Activated T-helper 2 cell treated with anti-CD3 and anti-CD28 coated beads, Interferon-gamma antibody, Interleukin-2, Interleukin-4, amounts not matched to agents 10 μg/mL and 5 μg/mL and 100 μg/mL, durations not matched to agents 14 hours and 24 hours and 36 hours (primary cell): ENCODE data around the gene CAPN5. TPM values are rescaled to one million over a fixed set of nuclear protein-coding genes. Genes with fewer than 3 reads are reported as not detected.

ENCODE experiments used
- DNase-seq: peaks from one replicate; pipeline ENCODE4 v3.0.0; 2021; ENCODE audit warnings: low spot score
- H3K27ac Mint-ChIP-seq: one replicate; pipeline ENCODE4 v1.8.0; 2021; ENCODE audit warnings: mixed read lengths
- H3K27me3 Mint-ChIP-seq: one replicate; pipeline ENCODE4 v1.8.0; 2021; ENCODE audit warnings: low read depth, mixed read lengths
- H3K36me3 Mint-ChIP-seq: one replicate; pipeline ENCODE4 v1.8.0; 2021; ENCODE audit warnings: low read depth, mixed read lengths
- H3K4me1 Mint-ChIP-seq: one replicate; pipeline ENCODE4 v1.8.0; 2021; ENCODE audit warnings: low read depth, mixed read lengths
- H3K4me3 Mint-ChIP-seq: one replicate; pipeline ENCODE4 v1.8.0; 2021; ENCODE audit warnings: low read depth, mild to moderate bottlenecking, moderate library complexity, mixed read lengths
- H3K9me3 Mint-ChIP-seq: one replicate; pipeline ENCODE4 v1.8.0; 2021; ENCODE audit warnings: mixed read lengths
- intact Hi-C: fragments of 100-400 bp; cut with micrococcal nuclease; formaldehyde crosslinking; loops from one replicate; pipeline ENCODE4 v1.15.1; 2023
- total RNA-seq: library from RNA; stranded (reverse); gene quantifications from 2 replicates; pipeline ENCODE4 v1.2.3, GENCODE V29; 2022

CAPN5 gene
- total RNA-seq, 1 donor from 2014 or later: 0.55 TPM

DNA sequence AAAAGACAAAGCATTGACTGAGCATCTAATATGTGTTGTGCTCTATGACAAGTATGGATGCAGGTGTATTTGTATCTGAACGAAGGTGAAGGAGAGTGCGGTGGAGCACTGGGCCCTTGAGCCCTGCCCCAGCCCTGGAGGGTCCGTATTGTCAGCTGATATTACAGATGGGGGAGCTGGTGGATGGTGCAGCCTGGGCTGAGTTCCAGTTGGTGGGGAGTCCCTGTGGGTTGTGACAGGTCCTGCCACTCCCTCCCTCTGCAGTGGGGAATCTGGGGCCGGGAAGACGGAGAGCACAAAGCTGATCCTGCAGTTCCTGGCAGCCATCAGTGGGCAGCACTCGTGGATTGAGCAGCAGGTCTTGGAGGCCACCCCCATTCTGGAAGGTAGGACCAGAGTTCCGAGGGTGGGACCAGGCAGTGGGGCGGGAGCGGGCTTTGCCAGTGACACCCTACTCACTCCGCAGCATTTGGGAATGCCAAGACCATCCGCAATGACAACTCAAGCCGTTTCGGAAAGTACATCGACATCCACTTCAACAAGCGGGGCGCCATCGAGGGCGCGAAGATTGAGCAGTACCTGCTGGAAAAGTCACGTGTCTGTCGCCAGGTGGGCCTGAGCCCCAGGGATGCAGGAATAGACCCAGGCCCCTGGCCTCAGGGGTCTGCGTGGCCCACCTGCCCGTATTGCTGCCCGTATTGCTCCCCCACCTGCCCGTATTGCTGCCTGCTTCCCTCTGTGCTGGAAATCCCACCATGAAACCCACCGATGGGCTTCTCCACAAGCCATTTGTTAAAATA is 89.8 kb downstream of the CAPN5 start:
- H3K9me3 Mint-ChIP-seq: no peaks in the 10 kb centered on the region
- H3K27me3 Mint-ChIP-seq: peaks cover 5% of the 10 kb centered on the region
- no peaks in the 10 kb centered on the region for H3K36me3 Mint-ChIP-seq
- peaks cover 24% of the 10 kb centered on the region for H3K4me1 Mint-ChIP-seq
- DNase-seq: no peak
- intact Hi-C loops: no loop called here
- no peak overlapping the region for H3K27ac Mint-ChIP-seq
- no peak overlapping the region for H3K4me3 Mint-ChIP-seq

DNA sequence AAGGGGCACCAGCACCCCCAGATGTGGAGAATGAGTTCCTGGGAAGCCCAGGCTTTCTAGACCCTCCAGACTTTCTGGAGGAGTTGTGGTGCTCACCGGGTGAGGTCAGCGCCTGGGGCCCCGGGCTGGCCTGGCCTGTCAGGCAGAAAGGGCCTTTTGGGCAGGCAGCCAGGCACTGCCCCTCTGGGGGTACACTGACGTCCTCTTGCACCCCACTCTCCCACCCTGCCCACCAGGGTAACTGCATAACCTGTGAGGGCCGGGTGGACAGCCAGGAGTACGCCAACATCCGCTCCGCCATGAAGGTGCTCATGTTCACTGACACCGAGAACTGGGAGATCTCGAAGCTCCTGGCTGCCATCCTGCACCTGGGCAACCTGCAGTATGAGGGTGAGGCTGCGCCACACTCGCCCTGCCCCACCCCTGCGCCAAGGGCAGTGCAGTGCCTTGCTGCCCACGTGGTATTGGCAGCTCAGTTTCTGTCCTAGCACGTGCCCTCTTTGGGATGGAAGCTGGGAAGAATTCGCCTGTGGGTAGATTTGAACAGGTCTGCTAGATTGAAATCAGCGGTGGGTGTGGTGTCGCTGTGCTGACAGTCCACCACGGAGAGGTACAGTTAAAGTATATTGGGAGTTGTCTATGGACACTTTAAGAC is 91.4 kb downstream of the CAPN5 start:
- Mint-ChIP-seq H3K4me1 (peaks cover 9% of the 10 kb centered on the region), H3K9me3 (no peaks in the 10 kb centered on the region), H3K4me3 (no peak overlapping the region), H3K27ac (no peak overlapping the region), H3K27me3 (peaks cover 5% of the 10 kb centered on the region), H3K36me3 (no peaks in the 10 kb centered on the region)
- intact Hi-C loops: no loop called here
- DNase-seq: no peak

DNA sequence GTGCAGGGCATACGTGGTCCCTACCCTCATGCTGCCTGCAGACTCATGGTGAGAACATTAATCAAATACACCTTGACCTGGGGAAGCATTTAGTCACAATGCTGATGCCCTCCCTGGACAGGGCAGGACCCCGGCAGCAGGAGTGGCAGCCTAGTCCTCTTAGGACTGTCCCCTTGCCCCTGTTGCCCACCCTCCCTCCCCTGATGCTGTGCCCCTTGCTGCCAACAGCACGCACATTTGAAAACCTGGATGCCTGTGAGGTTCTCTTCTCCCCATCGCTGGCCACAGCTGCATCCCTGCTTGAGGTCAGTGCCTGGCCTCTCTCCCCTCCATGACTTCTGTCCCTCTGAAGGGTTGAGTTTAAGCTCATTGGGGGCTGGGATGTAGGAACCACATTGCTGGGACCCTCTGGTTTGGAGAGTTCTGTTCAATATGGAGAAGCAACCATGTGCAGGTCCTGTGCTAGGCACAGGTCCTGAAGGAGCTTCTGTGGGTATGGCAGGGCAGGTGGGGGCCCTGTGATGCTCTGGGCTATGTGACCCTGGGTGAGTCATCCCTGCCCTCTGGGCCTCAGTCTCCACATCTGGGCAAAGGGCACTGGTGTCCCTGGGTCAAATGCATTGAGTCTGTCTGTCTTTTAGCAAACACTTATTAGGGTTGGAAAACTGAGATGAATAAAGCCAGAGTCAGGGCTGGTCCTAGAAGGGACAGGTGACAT is 92.6 kb downstream of the CAPN5 start:
- peaks cover 5% of the 10 kb centered on the region for H3K27me3 Mint-ChIP-seq
- H3K36me3 Mint-ChIP-seq: no peaks in the 10 kb centered on the region
- no peaks in the 10 kb centered on the region for H3K9me3 Mint-ChIP-seq
- H3K27ac Mint-ChIP-seq: no peak overlapping the region
- peaks cover 4% of the 10 kb centered on the region for H3K4me1 Mint-ChIP-seq
- no peak for DNase-seq
- H3K4me3 Mint-ChIP-seq: no peak overlapping the region
- intact Hi-C loops: no loop called here

DNA sequence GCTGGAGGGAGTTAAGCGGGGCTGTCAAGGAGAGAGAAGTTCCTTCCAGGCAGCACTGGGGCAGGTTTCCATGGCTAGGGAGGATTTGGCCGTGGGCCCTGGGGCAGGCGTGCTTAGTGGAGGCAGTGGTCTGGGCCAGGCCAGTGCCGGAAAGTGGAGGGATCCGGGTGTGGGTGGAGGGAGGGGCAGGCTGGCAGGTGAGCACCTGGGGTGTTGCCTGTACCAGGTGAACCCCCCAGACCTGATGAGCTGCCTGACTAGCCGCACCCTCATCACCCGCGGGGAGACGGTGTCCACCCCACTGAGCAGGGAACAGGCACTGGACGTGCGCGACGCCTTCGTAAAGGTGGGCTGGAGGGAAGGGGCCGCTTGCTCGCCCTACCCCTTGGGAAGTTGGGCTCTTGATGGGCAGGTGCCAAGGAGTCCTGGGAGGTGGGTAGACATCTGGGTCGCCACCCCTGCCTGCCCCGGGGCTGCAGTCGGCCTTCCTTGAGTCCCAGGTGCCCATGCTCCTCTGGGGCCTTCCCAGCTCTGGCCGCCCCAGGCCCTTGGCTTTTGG is 93.2 kb downstream of the CAPN5 start:
- Mint-ChIP-seq H3K27me3 (peaks cover 5% of the 10 kb centered on the region), H3K27ac (no peak overlapping the region), H3K36me3 (no peaks in the 10 kb centered on the region), H3K4me1 (peaks cover 2% of the 10 kb centered on the region), H3K9me3 (no peaks in the 10 kb centered on the region), H3K4me3 (no peak overlapping the region)
- intact Hi-C loops: no loop called here
- no peak for DNase-seq

- intact Hi-C loops: no loop called here
- Mint-ChIP-seq H3K4me3 (no peak overlapping the region), H3K4me1 (no peaks in the 10 kb centered on the region), H3K36me3 (no peaks in the 10 kb centered on the region), H3K9me3 (no peaks in the 10 kb centered on the region), H3K27me3 (peaks cover 5% of the 10 kb centered on the region), H3K27ac (no peak overlapping the region)
- no peak for DNase-seq
Measured at GRCh38 chr11:77163271-77163670, 96.5 kb downstream of the CAPN5 start.

DNA sequence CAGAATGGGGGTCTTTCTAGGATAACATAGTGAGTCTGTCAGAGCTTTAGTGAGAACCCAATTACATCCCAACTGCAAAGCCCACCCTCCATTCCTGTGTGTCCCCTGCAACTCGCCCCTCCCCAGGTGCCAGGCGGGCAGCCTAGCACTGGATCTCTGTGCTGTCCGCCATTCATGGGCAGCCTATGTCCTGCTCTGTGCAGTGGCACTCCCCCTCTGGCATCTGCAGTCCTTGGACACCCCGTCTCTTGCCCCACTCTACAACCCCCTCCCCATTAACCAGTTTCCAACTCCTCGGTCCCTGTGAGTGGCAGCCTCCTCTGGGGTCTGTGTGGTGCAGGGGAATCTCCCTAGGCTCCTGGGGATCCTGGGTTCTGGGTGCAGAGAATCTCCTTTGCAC is 98.3 kb downstream of the CAPN5 start:
- H3K27me3 Mint-ChIP-seq: no peaks in the 10 kb centered on the region
- no peaks in the 10 kb centered on the region for H3K9me3 Mint-ChIP-seq
- no peaks in the 10 kb centered on the region for H3K36me3 Mint-ChIP-seq
- no peak for DNase-seq
- no peak overlapping the region for H3K27ac Mint-ChIP-seq
- H3K4me3 Mint-ChIP-seq: no peak overlapping the region
- no peaks in the 10 kb centered on the region for H3K4me1 Mint-ChIP-seq
- intact Hi-C loops: no loop called here

DNA sequence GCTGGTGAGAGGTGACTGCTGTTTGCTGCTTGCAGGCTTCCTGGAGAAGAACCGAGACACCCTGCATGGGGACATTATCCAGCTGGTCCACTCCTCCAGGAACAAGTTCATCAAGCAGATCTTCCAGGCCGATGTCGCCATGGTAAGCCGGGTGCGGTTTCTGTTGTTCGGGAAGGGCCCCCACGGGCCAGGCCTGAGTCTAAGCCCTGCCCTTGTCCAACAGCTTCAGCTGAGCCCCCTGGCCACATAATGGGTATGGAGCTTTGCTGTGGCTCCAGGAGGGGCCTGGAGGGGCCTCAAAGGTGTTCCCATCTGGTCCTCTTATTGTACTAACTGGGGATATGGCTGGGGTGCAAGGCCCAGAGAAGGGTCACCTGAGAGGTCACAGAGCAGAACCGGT is 99.2 kb downstream of the CAPN5 start:
- Mint-ChIP-seq H3K4me1 (no peaks in the 10 kb centered on the region), H3K36me3 (no peaks in the 10 kb centered on the region), H3K27me3 (no peaks in the 10 kb centered on the region), H3K27ac (no peak overlapping the region), H3K9me3 (no peaks in the 10 kb centered on the region), H3K4me3 (no peak overlapping the region)
- DNase-seq: no peak
- intact Hi-C loops: no loop called here

GRCh38 chr11:77167111-77167626 is 100.4 kb downstream of the CAPN5 start:
- intact Hi-C loops: no loop called here
- Mint-ChIP-seq H3K27ac (no peak overlapping the region), H3K36me3 (no peaks in the 10 kb centered on the region), H3K4me1 (no peaks in the 10 kb centered on the region), H3K27me3 (no peaks in the 10 kb centered on the region), H3K9me3 (no peaks in the 10 kb centered on the region), H3K4me3 (no peak overlapping the region)
- no peak for DNase-seq

GRCh38 chr11:77167791-77168190 is 101.0 kb downstream of the CAPN5 start:
- intact Hi-C loops: no loop called here
- Mint-ChIP-seq H3K4me3 (no peak overlapping the region), H3K27ac (no peak overlapping the region), H3K27me3 (no peaks in the 10 kb centered on the region), H3K36me3 (no peaks in the 10 kb centered on the region), H3K9me3 (no peaks in the 10 kb centered on the region), H3K4me1 (no peaks in the 10 kb centered on the region)
- DNase-seq: no peak

GRCh38 chr11:77170107-77170506 is 103.3 kb downstream of the CAPN5 start:
- H3K27me3 Mint-ChIP-seq: no peaks in the 10 kb centered on the region
- no peaks in the 10 kb centered on the region for H3K4me1 Mint-ChIP-seq
- intact Hi-C loops: no loop called here
- no peaks in the 10 kb centered on the region for H3K9me3 Mint-ChIP-seq
- no peaks in the 10 kb centered on the region for H3K36me3 Mint-ChIP-seq
- DNase-seq: no peak
- no peak overlapping the region for H3K27ac Mint-ChIP-seq
- H3K4me3 Mint-ChIP-seq: no peak overlapping the region

DNA sequence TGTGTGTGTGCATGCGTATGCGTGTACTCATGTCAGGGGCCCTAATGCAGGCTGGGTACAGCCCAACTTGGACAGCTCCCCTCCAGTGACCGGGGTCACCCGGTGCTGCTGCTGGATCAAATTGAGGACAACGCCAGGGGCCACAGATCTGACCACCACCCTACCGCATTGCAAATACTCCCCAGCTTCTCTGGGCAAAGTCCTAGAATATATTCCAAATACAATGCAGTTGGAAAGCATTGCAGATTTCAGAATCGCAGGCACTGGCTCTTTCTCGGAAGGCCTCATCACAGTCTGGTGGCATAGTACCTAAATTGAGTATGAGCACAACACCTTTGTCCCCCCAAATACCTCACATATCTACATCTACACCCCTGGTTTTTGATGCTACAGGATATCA is 104.5 kb downstream of the CAPN5 start:
- intact Hi-C loops: no loop called here
- no peak for DNase-seq
- Mint-ChIP-seq H3K4me3 (no peak overlapping the region), H3K9me3 (no peaks in the 10 kb centered on the region), H3K4me1 (no peaks in the 10 kb centered on the region), H3K27me3 (no peaks in the 10 kb centered on the region), H3K36me3 (no peaks in the 10 kb centered on the region), H3K27ac (no peak overlapping the region)

DNA sequence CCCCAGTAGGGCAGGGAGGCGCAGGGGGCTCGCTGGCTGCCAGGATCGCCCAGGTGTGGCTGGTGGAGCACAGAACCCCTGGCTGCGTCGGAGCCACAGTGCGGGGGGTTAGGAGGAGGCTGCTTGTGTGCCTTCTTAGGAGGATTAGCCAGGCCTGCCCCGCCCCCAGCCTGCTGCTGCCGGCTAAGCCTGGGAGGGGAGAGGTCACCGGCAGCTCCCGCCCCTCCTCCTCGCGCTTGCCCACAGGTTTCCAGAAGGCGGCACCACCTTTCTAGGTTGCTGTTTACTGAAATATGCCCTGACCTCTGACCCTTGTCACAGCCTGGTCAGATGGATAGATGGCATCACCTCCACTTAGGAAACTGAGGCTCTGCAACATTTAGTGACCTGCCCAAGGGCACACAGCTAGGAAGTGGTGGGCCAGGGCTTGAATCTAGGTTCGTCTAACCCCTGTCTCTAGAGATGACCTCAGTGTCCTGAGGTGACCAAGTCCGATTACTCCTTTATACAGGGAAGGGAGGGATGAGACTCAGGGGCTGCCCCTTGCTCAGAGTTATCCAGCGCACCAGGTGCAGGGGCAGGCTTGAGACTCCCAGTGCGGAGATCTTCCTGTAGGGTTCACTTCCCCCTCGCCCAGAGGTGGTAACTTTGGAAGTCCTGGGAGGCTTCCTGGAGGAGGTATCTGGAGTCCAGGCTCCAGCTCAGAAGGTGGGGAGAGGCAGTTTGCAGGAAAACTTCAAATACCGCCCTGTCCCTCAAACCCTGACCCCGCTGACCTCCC is 105.3 kb downstream of the CAPN5 start:
- Mint-ChIP-seq H3K9me3 (no peaks in the 10 kb centered on the region), H3K27me3 (no peaks in the 10 kb centered on the region), H3K27ac (no peak overlapping the region), H3K36me3 (no peaks in the 10 kb centered on the region), H3K4me1 (no peaks in the 10 kb centered on the region), H3K4me3 (no peak overlapping the region)
- intact Hi-C loops: no loop called here
- DNase-seq: no peak
